K562 (cell line): ENCODE results near the gene SHANK1. TPM values are rescaled to one million over a fixed set of nuclear protein-coding genes. Genes with fewer than 3 reads are reported as not detected.

Source experiments
- ATAC-seq: fragments of 200-7000 bp; cut with Tn5 transposase; 3 replicates; pipeline ENCODE4 v1.9.1; 2020; ENCODE audit warnings: moderate library complexity
- BruUV-seq: library from RNA; stranded (reverse); fragments of 400-500 nt; replicated peaks from 2 replicates; lab custom pipeline; 2021; lab: Mats Ljungman, UMichigan
- CTCF ChIA-PET: fragments of 300-600 bp; formaldehyde crosslinking; extraction: SDS; loops from one replicate; lab custom pipeline; 2021; ENCODE audit warnings: low intra/inter-chr PET ratio; lab: Yijun Ruan, JAX
- POLR2A ChIA-PET: fragments of 300-600, 350-650 bp; sonication (Branson Sonifier 250); formaldehyde crosslinking; extraction: SDS; loops from one replicate; lab custom pipeline; 2021; ENCODE audit warnings: antibody characterized with exemption, inconsistent platforms; lab: Yijun Ruan, JAX
- DNase-seq, 4 experiments: peaks; one replicate each; pipeline versions ENCODE4 v3.0.0 to v3.0.0-alpha.2; 2011 to 2018; ENCODE audit warnings: low spot score in 3 of 4, mixed read lengths in 3 of 4; ENCODE audit errors: extremely low read depth in 1 of 4
- FAIRE-seq: peaks from 2 replicates; lab custom pipeline; 2011; peaks lifted over from hg19 to GRCh38; lab: Jason Lieb, UNC
- H2AFZ ChIP-seq: 2 replicates; pipeline ENCODE4 v1.6.0; 2011; ENCODE audit warnings: low read depth, low read length, control low read depth, inconsistent platforms
- H3K27ac ChIP-seq: fragments of 200-600 bp; 3 replicates; pipeline ENCODE4 v1.8.0; 2011; ENCODE audit warnings: low read depth, mild to moderate bottlenecking, control low read depth, inconsistent platforms, low read length, moderate library complexity, mixed read lengths; ENCODE audit errors: extremely low read depth
- H3K27me3 ChIP-seq, 2 experiments: fragments of 300-600 bp in 1 of 2; 2 replicates in 1 of 2; 3 replicates in 1 of 2; pipeline versions ENCODE4 v1.6.0 to v1.8.0; 2011; ENCODE audit warnings: inconsistent platforms in 2 of 2, low read length in 2 of 2, mild to moderate bottlenecking in 1 of 2, mixed read lengths in 1 of 2, moderate library complexity in 1 of 2; ENCODE audit not compliant: control insufficient read depth in 2 of 2, insufficient read depth in 2 of 2
- H3K36me3 ChIP-seq: fragments of 300-600 bp; 3 replicates; pipeline ENCODE4 v1.8.0; 2011; ENCODE audit warnings: mild to moderate bottlenecking, low read length, inconsistent platforms; ENCODE audit not compliant: control insufficient read depth, insufficient read depth
- H3K4me1 ChIP-seq, 2 experiments: fragments of 200-600 bp in 1 of 2; replicated peaks in 1 of 2; 2 replicates in 1 of 2; 3 replicates in 1 of 2; pipeline versions ENCODE4 v1.5.1 to v1.8.0; 2011; ENCODE audit warnings: inconsistent platforms in 2 of 2, low read length in 2 of 2, mild to moderate bottlenecking in 1 of 2, mixed read lengths in 1 of 2, moderate library complexity in 1 of 2; ENCODE audit not compliant: control insufficient read depth in 2 of 2, insufficient read depth in 2 of 2
- H3K4me2 ChIP-seq: 2 replicates; pipeline ENCODE4 v1.6.1; 2011; ENCODE audit warnings: low read length, control low read depth, inconsistent platforms, mixed read lengths; ENCODE audit not compliant: insufficient read depth
- H3K4me3 ChIP-seq: fragments of 200-600 bp; sonication (generic), shearing (Covaris generic); 2 replicates; pipeline ENCODE4 v1.5.1; 2016; ENCODE audit warnings: control low read depth, inconsistent platforms
- H3K79me2 ChIP-seq: fragments of 200-600 bp; 3 replicates; pipeline ENCODE4 v1.8.0; 2011; ENCODE audit warnings: low read length, inconsistent platforms; ENCODE audit not compliant: control insufficient read depth, insufficient read depth
- H3K9ac ChIP-seq, 2 experiments: 2 replicates each; pipeline versions ENCODE4 v1.6.0 to v1.6.1; 2011; ENCODE audit warnings: low read depth in 2 of 2, low read length in 2 of 2, control low read depth in 1 of 2, inconsistent platforms in 1 of 2, mild to moderate bottlenecking in 1 of 2, mixed read lengths in 1 of 2; ENCODE audit not compliant: insufficient read depth in 1 of 2
- H3K9me1 ChIP-seq: one replicate; pipeline ENCODE4 v1.6.0; 2011; ENCODE audit warnings: inconsistent platforms, mild to moderate bottlenecking, low read length, moderate library complexity; ENCODE audit not compliant: control insufficient read depth, insufficient read depth
- H3K9me3 ChIP-seq: replicated peaks from 2 replicates; pipeline ENCODE4 v1.5.1; 2011; ENCODE audit warnings: low read depth, low read length, inconsistent platforms; ENCODE audit not compliant: control insufficient read depth, insufficient read depth
- H4K20me1 ChIP-seq: replicated peaks from 2 replicates; pipeline ENCODE4 v1.6.1; 2011; ENCODE audit warnings: low read length, inconsistent platforms, mixed read lengths; ENCODE audit not compliant: control insufficient read depth, insufficient read depth
- CCNT2 ChIP-seq: IDR thresholded peaks from 2 replicates; pipeline ENCODE4 v1.6.1; 2011; ENCODE audit warnings: borderline replicate concordance, low read depth, mild to moderate bottlenecking, moderate library complexity, mixed read lengths, low read length; ENCODE audit not compliant: insufficient read length; ENCODE audit errors: extremely low read depth
- EGR1 ChIP-seq: fragments of 450-650 bp; conservative IDR thresholded peaks from 2 replicates; pipeline ENCODE4 v1.6.1; 2017; ENCODE audit warnings: mild to moderate bottlenecking
- SAFB ChIP-seq: fragments of 200-400 bp; formaldehyde crosslinking; IDR thresholded peaks from 2 replicates; pipeline ENCODE4 v1.6.1; 2017; ENCODE audit warnings: low read depth, low read length, borderline replicate concordance
- ZNF316 ChIP-seq: fragments of 450-650 bp; IDR thresholded peaks from 2 replicates; pipeline ENCODE4 v1.6.1; 2016
- WGBS: fragments of 100-300 bp; shearing (Covaris generic); methylation state at CpG from one replicate; pipeline ENCODE4 v1.1.6; 2016; ENCODE audit warnings: low coverage, mixed read lengths; ENCODE audit not compliant: insufficient coverage; ENCODE audit errors: missing lambda C conversion rate; 5-methylcytosine and 5-hydroxymethylcytosine counted together
- in situ Hi-C: fragments of 300-500 bp; cut with MboI; formaldehyde crosslinking; loops from 4 replicates; pipeline ENCODE4 v1.15.0; 2018; ENCODE audit warnings: inconsistent platforms, mixed read lengths
- intact Hi-C: fragments of 100-400 bp; cut with micrococcal nuclease; formaldehyde crosslinking; loops from 2 replicates; pipeline ENCODE4 v1.14.2; 2022
- polyA plus RNA-seq, 8 experiments: library from polyadenylated mRNA; depleted of rRNA in 4 of 8; stranded (reverse) in 5 of 8; unstranded in 3 of 8; fragments of >200 nt; fragmentation: Nextera tagmentation in 2 of 8; fragmentation: Illumina TruSeq in 1 of 8; extraction: Ambion mirVana in 2 of 8; extraction: Trizol in 1 of 8; gene quantifications; 2 replicates each; pipeline versions ENCODE4 v1.2.1 to v1.2.3, GENCODE V29; 2011 to 2014; ENCODE audit warnings: inconsistent platforms in 1 of 8, missing spikeins in 1 of 8
- total RNA-seq, 7 experiments: library from RNA; depleted of rRNA in 6 of 7; stranded (reverse); fragments of >200 nt in 6 of 7; fragmentation: Illumina TruSeq in 2 of 7; extraction: Trizol in 2 of 7; gene quantifications; 2 replicates each; pipeline versions ENCODE4 v1.2.1 to v1.2.3, GENCODE V29; 2011 to 2021; ENCODE audit warnings: low replicate concordance in 1 of 7
- TF ChIP-seq, protein P1 (sequence below): sonication (generic); formaldehyde crosslinking; IDR thresholded peaks from 2 replicates; pipeline ENCODE4 v1.8.1; 2023; ENCODE audit warnings: mild to moderate bottlenecking, missing genetic modification reagents
- TF ChIP-seq, protein P2 (sequence below), 2 experiments: fragments of 450-650 bp; IDR thresholded peaks; 2 replicates each; pipeline ENCODE4 v1.6.1; 2018; ENCODE audit warnings: mild to moderate bottlenecking in 2 of 2, low read depth in 1 of 2; ENCODE audit not compliant: partially characterized antibody in 2 of 2

Gene SHANK1
- total and polyA plus RNA-seq, 9 of the 15 experiments (the other 6 are each of a cell fraction or from before 2014, with no cell fraction given): 0.33 to 1.3 (median 0.55) TPM; not detected in 2

DNA sequence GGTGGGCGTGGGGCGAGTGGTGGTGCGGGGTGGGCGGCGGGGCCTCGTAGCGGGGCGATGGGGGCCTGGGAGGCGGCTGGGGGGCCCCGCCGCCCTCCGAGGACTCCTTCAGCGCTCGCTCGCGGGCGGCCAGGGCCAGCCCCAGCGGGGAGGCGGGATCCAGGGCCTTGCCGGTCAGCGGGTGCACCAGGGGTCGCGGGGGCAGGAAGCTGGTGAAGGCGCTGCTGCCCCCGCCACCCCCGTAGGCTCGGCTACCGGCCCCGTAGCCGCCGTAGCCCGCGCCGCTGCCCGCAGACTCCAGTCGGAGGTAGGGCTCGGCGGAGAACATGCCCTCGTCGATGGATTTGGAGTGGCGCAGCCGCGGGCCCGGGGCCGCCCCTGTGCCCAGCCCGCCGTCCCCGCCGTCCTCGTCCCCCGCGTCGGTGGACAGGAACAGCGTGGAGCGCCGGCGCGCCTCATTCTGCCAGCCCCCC is 51.8 kb downstream of the SHANK1 start:
- Histone ChIP-seq H3K9me3 (peaks cover 9% of the 10 kb centered on the region), H3K9ac (no peak overlapping the region), H3K4me1 (peaks cover 0 to 32% of the 10 kb centered on the region in 2 experiments; a peak in 2 of 5 replicates), H3K9me1 (no peaks in the 10 kb centered on the region), H3K4me3 (no peak overlapping the region), H3K36me3 (no peaks in the 10 kb centered on the region), H3K27ac (no peak overlapping the region), H4K20me1 (peaks cover 9% of the 10 kb centered on the region; the same call in 1 of the 2 replicates), H2AFZ (no peak overlapping the region), H3K79me2 (no peaks in the 10 kb centered on the region), H3K4me2 (no peak overlapping the region), H3K27me3 (peaks cover 13 to 32% of the 10 kb centered on the region in 2 experiments; a peak in 4 of 5 replicates)
- CTCF ChIA-PET: interaction anchor here (1.1 kb wide), 1 partner anchor 116 kb away, joined by 3 read pairs; no protein-coding TSS in a partner anchor
- BruUV-seq: no TSS peak
- in situ Hi-C loops (no loop called here), intact Hi-C loops (no loop called here)
- POLR2A ChIA-PET: no interaction called here
- 37% methylated on average over 6 of the region's 58 CpGs for WGBS
- DNase-seq (no peak), FAIRE-seq (no peak), ATAC-seq (no peak)
- TF ChIP-seq CCNT2 (no peak), SAFB (0 out of 2 replicates have a peak, but pooled peaks have one; percentile 11), ZNF316 (no peak), EGR1 (peak; percentile 31; the same call in 1 of the 2 replicates)
- TF ChIP-seq, protein P1, sequence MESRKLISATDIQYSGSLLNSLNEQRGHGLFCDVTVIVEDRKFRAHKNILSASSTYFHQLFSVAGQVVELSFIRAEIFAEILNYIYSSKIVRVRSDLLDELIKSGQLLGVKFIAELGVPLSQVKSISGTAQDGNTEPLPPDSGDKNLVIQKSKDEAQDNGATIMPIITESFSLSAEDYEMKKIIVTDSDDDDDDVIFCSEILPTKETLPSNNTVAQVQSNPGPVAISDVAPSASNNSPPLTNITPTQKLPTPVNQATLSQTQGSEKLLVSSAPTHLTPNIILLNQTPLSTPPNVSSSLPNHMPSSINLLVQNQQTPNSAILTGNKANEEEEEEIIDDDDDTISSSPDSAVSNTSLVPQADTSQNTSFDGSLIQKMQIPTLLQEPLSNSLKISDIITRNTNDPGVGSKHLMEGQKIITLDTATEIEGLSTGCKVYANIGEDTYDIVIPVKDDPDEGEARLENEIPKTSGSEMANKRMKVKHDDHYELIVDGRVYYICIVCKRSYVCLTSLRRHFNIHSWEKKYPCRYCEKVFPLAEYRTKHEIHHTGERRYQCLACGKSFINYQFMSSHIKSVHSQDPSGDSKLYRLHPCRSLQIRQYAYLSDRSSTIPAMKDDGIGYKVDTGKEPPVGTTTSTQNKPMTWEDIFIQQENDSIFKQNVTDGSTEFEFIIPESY: 0 out of 2 replicates have a peak, but pooled peaks have one; percentile 21
- TF ChIP-seq, protein P2, sequence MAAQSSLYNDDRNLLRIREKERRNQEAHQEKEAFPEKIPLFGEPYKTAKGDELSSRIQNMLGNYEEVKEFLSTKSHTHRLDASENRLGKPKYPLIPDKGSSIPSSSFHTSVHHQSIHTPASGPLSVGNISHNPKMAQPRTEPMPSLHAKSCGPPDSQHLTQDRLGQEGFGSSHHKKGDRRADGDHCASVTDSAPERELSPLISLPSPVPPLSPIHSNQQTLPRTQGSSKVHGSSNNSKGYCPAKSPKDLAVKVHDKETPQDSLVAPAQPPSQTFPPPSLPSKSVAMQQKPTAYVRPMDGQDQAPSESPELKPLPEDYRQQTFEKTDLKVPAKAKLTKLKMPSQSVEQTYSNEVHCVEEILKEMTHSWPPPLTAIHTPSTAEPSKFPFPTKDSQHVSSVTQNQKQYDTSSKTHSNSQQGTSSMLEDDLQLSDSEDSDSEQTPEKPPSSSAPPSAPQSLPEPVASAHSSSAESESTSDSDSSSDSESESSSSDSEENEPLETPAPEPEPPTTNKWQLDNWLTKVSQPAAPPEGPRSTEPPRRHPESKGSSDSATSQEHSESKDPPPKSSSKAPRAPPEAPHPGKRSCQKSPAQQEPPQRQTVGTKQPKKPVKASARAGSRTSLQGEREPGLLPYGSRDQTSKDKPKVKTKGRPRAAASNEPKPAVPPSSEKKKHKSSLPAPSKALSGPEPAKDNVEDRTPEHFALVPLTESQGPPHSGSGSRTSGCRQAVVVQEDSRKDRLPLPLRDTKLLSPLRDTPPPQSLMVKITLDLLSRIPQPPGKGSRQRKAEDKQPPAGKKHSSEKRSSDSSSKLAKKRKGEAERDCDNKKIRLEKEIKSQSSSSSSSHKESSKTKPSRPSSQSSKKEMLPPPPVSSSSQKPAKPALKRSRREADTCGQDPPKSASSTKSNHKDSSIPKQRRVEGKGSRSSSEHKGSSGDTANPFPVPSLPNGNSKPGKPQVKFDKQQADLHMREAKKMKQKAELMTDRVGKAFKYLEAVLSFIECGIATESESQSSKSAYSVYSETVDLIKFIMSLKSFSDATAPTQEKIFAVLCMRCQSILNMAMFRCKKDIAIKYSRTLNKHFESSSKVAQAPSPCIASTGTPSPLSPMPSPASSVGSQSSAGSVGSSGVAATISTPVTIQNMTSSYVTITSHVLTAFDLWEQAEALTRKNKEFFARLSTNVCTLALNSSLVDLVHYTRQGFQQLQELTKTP (IDR thresholded peaks at IDR 0.05; ENCODE audit: low read depth in 1 of 2, partially characterized antibody in 2 of 2): no peak
